Stimulated activated CD8-positive, alpha-beta memory T cell treated with anti-CD3 and anti-CD28 coated beads, Interleukin-4, amount 100 ng/mL, for 1 hour (primary cell): ENCODE measurements around the gene SLC38A8.

Experiments
- DNase-seq, 2 donors: peaks; one replicate each; pipeline ENCODE4 v3.0.0-alpha.2; 2020; ENCODE audit warnings: low read depth in 2 of 2, low spot score in 1 of 2

SLC38A8 gene

GRCh38 chr16:84003038-84003437 lies 39.6 kb downstream of the SLC38A8 start:
- no peak for DNase-seq

- DNase-seq = no peak
Observed at GRCh38 chr16:84001726-84002125, 40.9 kb downstream of the SLC38A8 start.

GRCh38 chr16:84000989-84001642 lies 41.5 kb downstream of the SLC38A8 start:
- no peak for DNase-seq

- no peak for DNase-seq
Observed at GRCh38 chr16:83998091-83998490, 44.5 kb downstream of the SLC38A8 start.

- DNase-seq = no peak
Observed at GRCh38 chr16:83996481-83997252, 45.9 kb downstream of the SLC38A8 start.

GRCh38 chr16:83995754-83996153 lies 46.8 kb downstream of the SLC38A8 start:
- DNase-seq = no peak

GRCh38 chr16:83994703-83995102 lies 47.9 kb downstream of the SLC38A8 start:
- no peak for DNase-seq

GRCh38 chr16:83994087-83994486 lies 48.5 kb downstream of the SLC38A8 start:
- no peak for DNase-seq

- no peak for DNase-seq
Observed at GRCh38 chr16:83992624-83993023, 50.0 kb downstream of the SLC38A8 start.

GRCh38 chr16:83990492-83990891 lies 52.1 kb downstream of the SLC38A8 start:
- DNase-seq = no peak

- no peak for DNase-seq
Observed at GRCh38 chr16:83989300-83989699, 53.3 kb downstream of the SLC38A8 start.

GRCh38 chr16:83983491-83983890 lies 59.1 kb downstream of the SLC38A8 start:
- DNase-seq = no peak

GRCh38 chr16:83981799-83982198 lies 60.8 kb downstream of the SLC38A8 start:
- no peak for DNase-seq

- no peak for DNase-seq
Observed at GRCh38 chr16:83980794-83981193, 61.8 kb downstream of the SLC38A8 start.

GRCh38 chr16:83979441-83979840 lies 63.2 kb downstream of the SLC38A8 start:
- no peak for DNase-seq

GRCh38 chr16:83978401-83978904 lies 64.1 kb downstream of the SLC38A8 start:
- no peak for DNase-seq

GRCh38 chr16:83977056-83977815 lies 65.4 kb downstream of the SLC38A8 start:
- DNase-seq = no peak

GRCh38 chr16:83975590-83976260 lies 66.9 kb downstream of the SLC38A8 start:
- DNase-seq = no peak

- DNase-seq = no peak
Observed at GRCh38 chr16:83974475-83974874, 68.1 kb downstream of the SLC38A8 start.

- DNase-seq = no peak
Observed at GRCh38 chr16:83973581-83974385, 68.8 kb downstream of the SLC38A8 start.
